GM23248 (cell line): Measurements from ENCODE around the gene GSTO2. TPM values are rescaled to one million over a fixed set of nuclear protein-coding genes. Genes with fewer than 3 reads are reported as not detected.

Experiments
- DNase-seq: peaks from one replicate; pipeline ENCODE4 v3.0.0-alpha.2; 2015
- H2AFZ ChIP-seq: fragments of 200-600 bp; sonication (generic); 2 replicates; pipeline ENCODE4 v1.6.1; 2016; ENCODE audit warnings: antibody characterized with exemption
- H3F3A ChIP-seq: fragments of 200-600 bp; sonication (generic); 2 replicates; pipeline ENCODE4 v1.6.1; 2016; ENCODE audit warnings: mild to moderate bottlenecking, antibody characterized with exemption, mixed run types; ENCODE audit not compliant: insufficient read depth
- H3K27ac ChIP-seq: fragments of 200-600 bp; sonication (generic); 2 replicates; pipeline ENCODE4 v1.5.1; 2016; ENCODE audit warnings: mild to moderate bottlenecking
- H3K27me3 ChIP-seq: fragments of 200-600 bp; sonication (generic); replicated peaks from 2 replicates; pipeline ENCODE4 v1.6.1; 2016; ENCODE audit warnings: mild to moderate bottlenecking; ENCODE audit not compliant: insufficient read depth
- H3K36me3 ChIP-seq: fragments of 200-600 bp; sonication (generic); 2 replicates; pipeline ENCODE4 v1.6.1; 2016; ENCODE audit warnings: low read depth, mild to moderate bottlenecking
- H3K4me1 ChIP-seq: fragments of 200-600 bp; sonication (generic); 2 replicates; pipeline ENCODE4 v1.6.1; 2016; ENCODE audit warnings: mild to moderate bottlenecking; ENCODE audit not compliant: insufficient read depth
- H3K4me2 ChIP-seq: fragments of 200-600 bp; sonication (generic); one replicate; pipeline ENCODE4 v1.6.1; 2016; ENCODE audit warnings: mild to moderate bottlenecking; ENCODE audit not compliant: unreplicated experiment
- H3K4me3 ChIP-seq: fragments of 200-600 bp; sonication (generic); 2 replicates; pipeline ENCODE4 v1.5.1; 2016; ENCODE audit warnings: mild to moderate bottlenecking
- H3K79me2 ChIP-seq: fragments of 200-600 bp; sonication (generic); 2 replicates; pipeline ENCODE4 v1.6.1; 2016; ENCODE audit warnings: mild to moderate bottlenecking; ENCODE audit not compliant: insufficient read depth
- H3K9ac ChIP-seq: fragments of 200-600 bp; sonication (generic); 2 replicates; pipeline ENCODE4 v1.6.1; 2016; ENCODE audit warnings: mild to moderate bottlenecking
- H3K9me2 ChIP-seq: fragments of 200-600 bp; sonication (generic); 2 replicates; pipeline ENCODE4 v1.6.1; 2016; ENCODE audit warnings: mixed run types, mild to moderate bottlenecking, moderate library complexity; ENCODE audit not compliant: insufficient read depth
- H3K9me3 ChIP-seq: fragments of 200-600 bp; sonication (generic); one replicate; pipeline ENCODE4 v1.6.1; 2017; ENCODE audit warnings: low read depth
- H4K20me1 ChIP-seq: fragments of 200-600 bp; sonication (generic); 2 replicates; pipeline ENCODE4 v1.6.0; 2016; ENCODE audit not compliant: insufficient read depth
- EZH2 ChIP-seq: fragments of 200-600 bp; sonication (generic); IDR thresholded peaks from 2 replicates; pipeline ENCODE4 v1.6.1; 2018; ENCODE audit warnings: antibody characterized with exemption, mild to moderate bottlenecking; ENCODE audit not compliant: insufficient read depth, poor library complexity, severe bottlenecking
- EZH2phosphoT487 ChIP-seq: fragments of 200-600 bp; sonication (generic); IDR thresholded peaks from 2 replicates; pipeline ENCODE4 v1.6.1; 2018; ENCODE audit warnings: antibody characterized with exemption, moderate library complexity, mild to moderate bottlenecking, low read depth; ENCODE audit not compliant: insufficient read depth
- WGBS, 2 experiments: methylation state at CpG; one replicate each; pipeline ENCODE4 v1.1.6; 2015 to 2017; ENCODE audit warnings: low lambda C conversion rate in 2 of 2, low coverage in 1 of 2; ENCODE audit errors: missing lambda C conversion rate in 2 of 2; 5-methylcytosine and 5-hydroxymethylcytosine counted together
- in situ Hi-C: fragments of 300-500 bp; cut with MboI; formaldehyde crosslinking; loops from 2 replicates; pipeline ENCODE4 v1.15.0; 2020
- polyA plus RNA-seq: library from polyadenylated mRNA; unstranded; fragments of >200 nt; fragmentation: Nextera tagmentation; extraction: Ambion mirVana; gene quantifications from 2 replicates; pipeline ENCODE4 v1.2.1, GENCODE V29; 2016
- total RNA-seq: library from RNA; depleted of rRNA; stranded (reverse); fragments of >200 nt; shearing (Covaris generic); gene quantifications from 2 replicates; pipeline ENCODE4 v1.2.3, GENCODE V29; 2014

The GSTO2 gene
- total and polyA plus RNA-seq, 2 experiments from 2014 or later = 1.1 to 2.2 TPM

DNA sequence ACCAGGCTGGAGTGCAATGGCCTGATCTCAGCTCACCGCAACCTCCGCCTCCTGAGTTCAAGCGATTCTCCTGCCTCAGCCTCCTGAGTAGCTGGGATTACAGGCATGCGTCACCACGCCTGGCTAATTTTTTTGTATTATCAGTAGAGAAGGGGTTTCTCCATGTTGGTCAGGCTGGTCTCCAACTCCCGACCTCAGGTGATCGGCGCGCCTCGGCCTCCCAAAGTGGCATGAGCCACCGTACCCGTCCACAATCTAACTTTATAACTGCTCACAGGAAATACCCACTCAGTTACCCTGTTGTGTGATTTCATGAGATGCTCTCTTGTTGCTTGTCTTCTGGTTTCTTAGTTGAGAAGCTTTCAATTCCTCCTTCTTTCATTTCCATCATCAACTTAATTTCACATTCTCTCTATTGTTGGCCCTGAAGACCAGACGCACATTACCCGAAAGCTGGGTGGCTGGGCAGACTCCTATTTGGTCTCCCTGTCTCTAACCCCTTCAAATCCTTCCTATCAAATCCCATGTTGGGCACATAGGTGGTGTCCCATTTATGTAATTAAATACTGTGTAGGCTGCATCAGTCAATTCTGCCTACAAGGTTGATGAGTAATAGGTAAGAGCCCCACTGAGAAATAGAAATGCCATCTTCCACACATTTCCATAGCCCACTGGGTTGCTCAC, 1.1 kb upstream of the GSTO2 start:
- Histone ChIP-seq H3K36me3 (peaks cover 68% of the 10 kb centered on the region), H3K27ac (no peak overlapping the region), H3F3A (peaks cover 90% of the 10 kb centered on the region), H2AFZ (no peak overlapping the region), H3K27me3 (no peaks in the 10 kb centered on the region), H3K9me2 (no peaks in the 10 kb centered on the region), H4K20me1 (no peaks in the 10 kb centered on the region), H3K4me2 (no peak overlapping the region), H3K4me1 (peaks cover 5% of the 10 kb centered on the region), H3K4me3 (no peak overlapping the region), H3K9ac (0 out of 2 replicates have a peak overlapping the region, but pooled peaks have one; percentile 34), H3K9me3 (no peaks in the 10 kb centered on the region), H3K79me2 (peaks cover 33% of the 10 kb centered on the region)
- 96% methylated on average over 14 of the region's 14 CpGs for WGBS, 2 experiments
- DNase-seq = no peak
- TF ChIP-seq EZH2 (no peak), EZH2phosphoT487 (no peak)
- in situ Hi-C loops = no loop called here

- Histone ChIP-seq H3K27ac (0 out of 2 replicates have a peak overlapping the region, but pooled peaks have one; percentile 7), H4K20me1 (no peaks in the 10 kb centered on the region), H3K4me1 (peaks cover 8% of the 10 kb centered on the region), H3F3A (peaks cover 90% of the 10 kb centered on the region), H3K9me3 (no peaks in the 10 kb centered on the region), H3K36me3 (peaks cover 63% of the 10 kb centered on the region), H3K27me3 (no peaks in the 10 kb centered on the region), H3K4me2 (no peak overlapping the region), H3K79me2 (peaks cover 28% of the 10 kb centered on the region), H3K9ac (peak overlapping the region; percentile 34), H2AFZ (no peak overlapping the region), H3K4me3 (no peak overlapping the region; the same call in 1 of the 2 replicates), H3K9me2 (no peaks in the 10 kb centered on the region)
- DNase-seq = no peak
- 51 to 53% methylated on average over 10 of the region's 10 CpGs for WGBS, 2 experiments
- no peak for TF ChIP-seq EZH2phosphoT487
- no peak for TF ChIP-seq EZH2
- in situ Hi-C loops = no loop called here
These were observed 625 bp upstream of the GSTO2 start for GRCh38 chr10:104268405-104268712.

- in situ Hi-C loops = no loop called here
These were observed 4.3 kb downstream of the GSTO2 start for GRCh38 chr10:104273286-104273685.

GRCh38 chr10:104273899-104274575, 5.1 kb downstream of the GSTO2 start:
- H3K4me2 ChIP-seq = peak overlapping the region; percentile 86
- H3K9me3 ChIP-seq = no peaks in the 10 kb centered on the region
- peaks cover 22% of the 10 kb centered on the region for H3K4me1 ChIP-seq
- peak overlapping the region; percentile 85 for H2AFZ ChIP-seq
- DNase-seq = peak; percentile 84
- H3K79me2 ChIP-seq = no peaks in the 10 kb centered on the region
- H4K20me1 ChIP-seq = no peaks in the 10 kb centered on the region
- H3K9ac ChIP-seq = peak overlapping the region; percentile 82
- no peaks in the 10 kb centered on the region for H3K27me3 ChIP-seq
- H3K9me2 ChIP-seq = no peaks in the 10 kb centered on the region
- in situ Hi-C loops = no loop called here
- H3F3A ChIP-seq = peaks cover 46% of the 10 kb centered on the region
- no peak for TF ChIP-seq EZH2
- no peak for TF ChIP-seq EZH2phosphoT487
- peak overlapping the region; percentile 87 for H3K27ac ChIP-seq
- 0 out of 2 replicates have a peak, but pooled peaks cover 8% of the 10 kb centered on the region for H3K36me3 ChIP-seq
- peak overlapping the region; percentile 68 for H3K4me3 ChIP-seq
- 71 to 74% methylated on average over 4 of the region's 4 CpGs for WGBS, 2 experiments

More at GRCh38 chr10:104273286-104273685, 4.3 kb downstream of the GSTO2 start:
- WGBS, 2 experiments = 48 to 70% methylated on average over 1 of the region's 1 CpG
- Histone ChIP-seq H3K4me1 (peaks cover 22% of the 10 kb centered on the region), H3K4me3 (0 out of 2 replicates have a peak overlapping the region, but pooled peaks have one; percentile 1), H3K9me2 (no peaks in the 10 kb centered on the region), H3K27me3 (no peaks in the 10 kb centered on the region), H3K27ac (peak overlapping the region; percentile 87), H3K9me3 (no peaks in the 10 kb centered on the region), H3F3A (peaks cover 48% of the 10 kb centered on the region), H4K20me1 (no peaks in the 10 kb centered on the region), H3K36me3 (peaks cover 14% of the 10 kb centered on the region), H3K4me2 (peak overlapping the region; percentile 52), H3K79me2 (no peaks in the 10 kb centered on the region), H2AFZ (no peak overlapping the region), H3K9ac (peak overlapping the region; percentile 53)
- peak; percentile 73 for DNase-seq
- no peak for TF ChIP-seq EZH2
- TF ChIP-seq EZH2phosphoT487 = no peak
